Loucy (cell line): Measurements from ENCODE around the gene FRMD4A.

Experiments used
- H2AFZ ChIP-seq: fragments of 200-600 bp; sonication (generic); 2 replicates; pipeline ENCODE4 v1.6.0; 2016; ENCODE audit warnings: antibody characterized with exemption, mild to moderate bottlenecking, low read length, moderate library complexity
- H3F3A ChIP-seq: fragments of 200-600 bp; 2 replicates; pipeline ENCODE4 v1.6.0; 2016; ENCODE audit warnings: antibody characterized with exemption, low read depth, mild to moderate bottlenecking
- H3K27me3 ChIP-seq: fragments of 200-600 bp; sonication (generic); 2 replicates; pipeline ENCODE4 v1.6.1; 2014; ENCODE audit warnings: low read length, mild to moderate bottlenecking; ENCODE audit not compliant: insufficient read depth, poor library complexity, severe bottlenecking
- H3K36me3 ChIP-seq: fragments of 200-600 bp; sonication (generic); 2 replicates; pipeline ENCODE4 v1.6.1; 2016; ENCODE audit warnings: low read length; ENCODE audit not compliant: insufficient read depth
- H3K4me1 ChIP-seq: fragments of 200-600 bp; sonication (generic); 2 replicates; pipeline ENCODE4 v1.5.1; 2014; ENCODE audit warnings: low read length, mild to moderate bottlenecking; ENCODE audit not compliant: insufficient read depth, poor library complexity, severe bottlenecking
- H3K4me2 ChIP-seq: fragments of 200-600 bp; sonication (generic); 2 replicates; pipeline ENCODE4 v1.6.0; 2014; ENCODE audit warnings: antibody characterized with exemption, low read length, low read depth, mild to moderate bottlenecking; ENCODE audit not compliant: poor library complexity, severe bottlenecking
- H3K4me3 ChIP-seq: fragments of 200-600 bp; sonication (generic); 2 replicates; pipeline ENCODE4 v1.5.1; 2014; ENCODE audit warnings: low read length, mild to moderate bottlenecking, mixed read lengths; ENCODE audit not compliant: poor library complexity, severe bottlenecking
- H3K79me2 ChIP-seq: fragments of 200-600 bp; sonication (generic); 2 replicates; pipeline ENCODE4 v1.6.1; 2014; ENCODE audit warnings: low read length; ENCODE audit not compliant: insufficient read depth
- H3K9ac ChIP-seq: fragments of 200-600 bp; sonication (generic); 2 replicates; pipeline ENCODE4 v1.6.0; 2014; ENCODE audit warnings: mild to moderate bottlenecking, low read depth, low read length, moderate library complexity; ENCODE audit not compliant: poor library complexity, severe bottlenecking
- H3K9me2 ChIP-seq: fragments of 200-600 bp; sonication (generic); replicated peaks from 2 replicates; pipeline ENCODE4 v1.6.1; 2016; ENCODE audit warnings: low read depth, low read length, mixed read lengths
- H3K9me3 ChIP-seq: fragments of 200-600 bp; sonication (generic); 2 replicates; pipeline ENCODE4 v1.6.1; 2014; ENCODE audit warnings: mild to moderate bottlenecking, antibody characterized with exemption, low read length, low read depth; ENCODE audit not compliant: insufficient read depth
- H4K20me1 ChIP-seq: fragments of 200-600 bp; sonication (generic); 2 replicates; pipeline ENCODE4 v1.6.0; 2014; ENCODE audit warnings: antibody characterized with exemption, low read length, mild to moderate bottlenecking; ENCODE audit not compliant: insufficient read depth, poor library complexity, severe bottlenecking
- EZH2phosphoT487 ChIP-seq: fragments of 200-600 bp; IDR thresholded peaks from 2 replicates; pipeline ENCODE4 v1.6.1; 2018; ENCODE audit warnings: antibody characterized with exemption, mild to moderate bottlenecking, moderate library complexity, borderline replicate concordance
- TF ChIP-seq, protein P1 (sequence below): fragments of 200-600 bp; sonication (generic); conservative IDR thresholded peaks from 2 replicates; pipeline ENCODE4 v1.5.1; 2014; ENCODE audit warnings: mild to moderate bottlenecking, antibody characterized with exemption, low read length

The FRMD4A gene

DNA sequence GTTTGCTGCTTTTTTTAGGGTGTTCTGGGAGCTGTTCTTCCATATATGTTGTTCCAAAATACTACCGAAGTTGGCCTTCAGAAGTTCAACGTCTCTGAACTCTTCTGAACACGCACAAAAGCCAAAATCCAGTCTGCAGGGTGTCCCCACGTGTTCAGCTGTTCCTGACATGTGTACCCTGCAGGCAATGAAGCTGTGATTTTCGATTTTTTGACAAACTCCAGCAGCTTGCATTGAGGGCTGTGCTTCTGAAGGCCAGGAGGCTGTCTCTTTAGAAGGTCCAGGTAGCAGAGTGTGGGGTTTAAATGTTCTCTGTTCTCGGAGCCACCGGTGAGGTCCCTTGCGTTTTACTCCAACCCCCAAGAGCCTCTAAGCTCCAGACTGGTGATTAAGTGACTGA is 598.9 kb downstream of the FRMD4A start:
- TF ChIP-seq EZH2phosphoT487: no peak
- TF ChIP-seq, protein P1, sequence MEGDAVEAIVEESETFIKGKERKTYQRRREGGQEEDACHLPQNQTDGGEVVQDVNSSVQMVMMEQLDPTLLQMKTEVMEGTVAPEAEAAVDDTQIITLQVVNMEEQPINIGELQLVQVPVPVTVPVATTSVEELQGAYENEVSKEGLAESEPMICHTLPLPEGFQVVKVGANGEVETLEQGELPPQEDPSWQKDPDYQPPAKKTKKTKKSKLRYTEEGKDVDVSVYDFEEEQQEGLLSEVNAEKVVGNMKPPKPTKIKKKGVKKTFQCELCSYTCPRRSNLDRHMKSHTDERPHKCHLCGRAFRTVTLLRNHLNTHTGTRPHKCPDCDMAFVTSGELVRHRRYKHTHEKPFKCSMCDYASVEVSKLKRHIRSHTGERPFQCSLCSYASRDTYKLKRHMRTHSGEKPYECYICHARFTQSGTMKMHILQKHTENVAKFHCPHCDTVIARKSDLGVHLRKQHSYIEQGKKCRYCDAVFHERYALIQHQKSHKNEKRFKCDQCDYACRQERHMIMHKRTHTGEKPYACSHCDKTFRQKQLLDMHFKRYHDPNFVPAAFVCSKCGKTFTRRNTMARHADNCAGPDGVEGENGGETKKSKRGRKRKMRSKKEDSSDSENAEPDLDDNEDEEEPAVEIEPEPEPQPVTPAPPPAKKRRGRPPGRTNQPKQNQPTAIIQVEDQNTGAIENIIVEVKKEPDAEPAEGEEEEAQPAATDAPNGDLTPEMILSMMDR: no peak
- Histone ChIP-seq H3K79me2 (no peaks in the 10 kb centered on the region), H3K4me3 (no peak overlapping the region), H3K9me2 (no peaks in the 10 kb centered on the region), H3K27me3 (no peaks in the 10 kb centered on the region), H3K4me1 (no peaks in the 10 kb centered on the region), H2AFZ (no peak overlapping the region), H3F3A (no peaks in the 10 kb centered on the region), H3K4me2 (no peak overlapping the region), H4K20me1 (no peaks in the 10 kb centered on the region), H3K9me3 (no peaks in the 10 kb centered on the region), H3K36me3 (no peaks in the 10 kb centered on the region), H3K9ac (no peak overlapping the region)

DNA sequence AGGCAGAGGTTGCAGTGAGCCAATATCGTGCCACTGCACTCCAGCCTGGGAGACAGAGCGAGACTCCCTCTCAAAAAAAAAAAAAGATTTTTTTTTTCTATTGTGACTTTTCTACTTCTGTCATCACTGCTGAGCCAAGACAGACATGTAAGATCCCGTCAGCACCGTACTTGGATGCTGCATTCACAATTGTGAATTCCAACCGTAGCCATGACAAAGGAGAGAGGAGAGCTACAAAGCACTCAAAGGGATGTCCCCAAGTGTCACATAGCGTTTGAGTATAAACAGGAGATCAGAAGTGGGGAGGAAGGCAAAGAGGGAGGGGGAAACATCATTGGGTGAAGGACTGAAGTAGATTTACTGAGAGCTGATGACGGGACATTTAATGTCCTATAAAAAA is 599.8 kb downstream of the FRMD4A start:
- H3K9ac ChIP-seq: no peak overlapping the region
- H3K36me3 ChIP-seq: no peaks in the 10 kb centered on the region
- H2AFZ ChIP-seq: no peak overlapping the region
- no peaks in the 10 kb centered on the region for H3K27me3 ChIP-seq
- no peak overlapping the region for H3K4me2 ChIP-seq
- no peaks in the 10 kb centered on the region for H3K9me3 ChIP-seq
- H3F3A ChIP-seq: no peaks in the 10 kb centered on the region
- H3K4me1 ChIP-seq: no peaks in the 10 kb centered on the region
- H3K9me2 ChIP-seq: no peaks in the 10 kb centered on the region
- H3K4me3 ChIP-seq: no peak overlapping the region
- H4K20me1 ChIP-seq: no peaks in the 10 kb centered on the region
- no peaks in the 10 kb centered on the region for H3K79me2 ChIP-seq
- no peak for TF ChIP-seq EZH2phosphoT487
- TF ChIP-seq, protein P1: no peak

DNA sequence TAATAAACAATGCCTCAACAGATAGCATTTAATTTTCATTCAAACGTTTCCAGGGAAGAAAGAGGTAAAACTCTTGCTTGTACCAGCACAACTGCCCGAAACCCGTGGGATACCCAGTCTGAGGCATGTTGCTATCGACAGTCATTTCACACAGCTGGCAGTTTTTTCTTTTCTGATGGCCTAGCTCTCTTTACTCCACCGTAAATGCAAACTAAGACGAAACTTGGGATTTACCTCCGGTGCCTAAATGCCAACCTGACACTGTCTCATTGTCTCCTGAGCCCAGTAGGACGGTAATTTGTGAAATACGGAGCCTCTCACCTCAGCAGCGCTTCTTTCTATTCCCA is 600.4 kb downstream of the FRMD4A start:
- Histone ChIP-seq H3K4me3 (no peak overlapping the region), H4K20me1 (no peaks in the 10 kb centered on the region), H3K4me1 (no peaks in the 10 kb centered on the region), H2AFZ (no peak overlapping the region), H3K27me3 (no peaks in the 10 kb centered on the region), H3K9me2 (no peaks in the 10 kb centered on the region), H3F3A (no peaks in the 10 kb centered on the region), H3K9me3 (no peaks in the 10 kb centered on the region), H3K79me2 (no peaks in the 10 kb centered on the region), H3K36me3 (no peaks in the 10 kb centered on the region), H3K9ac (no peak overlapping the region), H3K4me2 (no peak overlapping the region)
- TF ChIP-seq, protein P1: no peak
- TF ChIP-seq EZH2phosphoT487: no peak
